ENCODE data around the gene PRRT3. TPM values are rescaled to one million over a fixed set of nuclear protein-coding genes. Genes with fewer than 3 reads are reported as not detected.

The PRRT3 gene
- total and polyA plus RNA-seq, 9 donors, result 0.75 to 2.5 (median 1.8) TPM

- no CpG with 5 or more reads among the region's 2 CpGs for WGBS (ENCODE audit: insufficient coverage)
- Histone ChIP-seq H3K4me3 (ENCODE audit: low read length) (no peak overlapping the region), H3K27ac (ENCODE audit: low read length) (no peak overlapping the region), H3K36me3 (ENCODE audit: control insufficient read depth, insufficient read depth, low read length) (peaks cover 38% of the 10 kb centered on the region), H3K9me3 (replicated peaks; ENCODE audit: control insufficient read depth, low read depth, low read length) (no peaks in the 10 kb centered on the region), H3K4me1 (ENCODE audit: control insufficient read depth, insufficient read depth, low read length) (peaks cover 9% of the 10 kb centered on the region), H3K27me3 (ENCODE audit: control insufficient read depth, insufficient read depth, low read length) (no peaks in the 10 kb centered on the region)
- DNase-seq, result no peak
Observed at GRCh38 chr3:9938966-9939365, 13.2 kb downstream of the PRRT3 start.

- H3K27me3 ChIP-seq (ENCODE audit: control insufficient read depth, insufficient read depth, low read length), result no peaks in the 10 kb centered on the region
- peaks cover 18% of the 10 kb centered on the region for H3K4me1 ChIP-seq (ENCODE audit: control insufficient read depth, insufficient read depth, low read length)
- no peak overlapping the region for H3K27ac ChIP-seq (ENCODE audit: low read length)
- H3K36me3 ChIP-seq (ENCODE audit: control insufficient read depth, insufficient read depth, low read length), result peaks cover 29% of the 10 kb centered on the region
- 91% methylated on average over 10 of the region's 13 CpGs for WGBS (ENCODE audit: insufficient coverage)
- DNase-seq, result no peak
- H3K9me3 ChIP-seq (replicated peaks; ENCODE audit: control insufficient read depth, low read depth, low read length), result no peaks in the 10 kb centered on the region
- H3K4me3 ChIP-seq (ENCODE audit: low read length), result no peak overlapping the region
Observed at GRCh38 chr3:9937486-9938238, 14.5 kb downstream of the PRRT3 start.

- Histone ChIP-seq H3K9me3 (replicated peaks; ENCODE audit: control insufficient read depth, low read depth, low read length) (no peaks in the 10 kb centered on the region), H3K36me3 (ENCODE audit: control insufficient read depth, insufficient read depth, low read length) (peaks cover 21% of the 10 kb centered on the region), H3K27me3 (ENCODE audit: control insufficient read depth, insufficient read depth, low read length) (no peaks in the 10 kb centered on the region), H3K4me1 (ENCODE audit: control insufficient read depth, insufficient read depth, low read length) (peaks cover 21% of the 10 kb centered on the region), H3K27ac (ENCODE audit: low read length) (no peak overlapping the region), H3K4me3 (ENCODE audit: low read length) (no peak overlapping the region)
- DNase-seq, result no peak
- 80% methylated on average over 1 of the region's 5 CpGs for WGBS (ENCODE audit: insufficient coverage)
Observed at GRCh38 chr3:9935966-9936510, 16.2 kb downstream of the PRRT3 start.

- no peaks in the 10 kb centered on the region for H3K9me3 ChIP-seq (replicated peaks; ENCODE audit: control insufficient read depth, low read depth, low read length)
- H3K4me3 ChIP-seq (ENCODE audit: low read length), result no peak overlapping the region
- peaks cover 21% of the 10 kb centered on the region for H3K4me1 ChIP-seq (ENCODE audit: control insufficient read depth, insufficient read depth, low read length)
- no peaks in the 10 kb centered on the region for H3K27me3 ChIP-seq (ENCODE audit: control insufficient read depth, insufficient read depth, low read length)
- 71% methylated on average over 4 of the region's 4 CpGs for WGBS (ENCODE audit: insufficient coverage)
- peaks cover 27% of the 10 kb centered on the region for H3K36me3 ChIP-seq (ENCODE audit: control insufficient read depth, insufficient read depth, low read length)
- H3K27ac ChIP-seq (ENCODE audit: low read length), result no peak overlapping the region
- no peak for DNase-seq
Observed at GRCh38 chr3:9934993-9935392, 17.2 kb downstream of the PRRT3 start.

- H3K27me3 ChIP-seq (ENCODE audit: control insufficient read depth, insufficient read depth, low read length), result no peaks in the 10 kb centered on the region
- peaks cover 21% of the 10 kb centered on the region for H3K4me1 ChIP-seq (ENCODE audit: control insufficient read depth, insufficient read depth, low read length)
- WGBS (ENCODE audit: insufficient coverage), result 8% methylated on average over 8 of the region's 11 CpGs
- H3K36me3 ChIP-seq (ENCODE audit: control insufficient read depth, insufficient read depth, low read length), result peaks cover 35% of the 10 kb centered on the region
- peak overlapping the region; percentile 93 for H3K27ac ChIP-seq (ENCODE audit: low read length)
- H3K9me3 ChIP-seq (replicated peaks; ENCODE audit: control insufficient read depth, low read depth, low read length), result no peaks in the 10 kb centered on the region
- peak overlapping the region; percentile 75 for H3K4me3 ChIP-seq (ENCODE audit: low read length)
- no peak for DNase-seq
Observed at GRCh38 chr3:9934235-9934621, 18.0 kb downstream of the PRRT3 start.

GRCh38 chr3:9933561-9934234, 18.5 kb downstream of the PRRT3 start, which contains the start of gene CRELD1:
Gene CRELD1, plus strand, starts transcription at chr3:9933834. Its CDS starts 605 bp downstream, at chr3:9934439.
- peak within 1 kb of the TSS; percentile 93 for H3K27ac ChIP-seq (ENCODE audit: low read length)
- H3K4me1 ChIP-seq (ENCODE audit: control insufficient read depth, insufficient read depth, low read length), result peaks cover 21% of the 10 kb centered on the region
- DNase-seq, result peak; percentile 97
- peaks cover 38% of the 10 kb centered on the region for H3K36me3 ChIP-seq (ENCODE audit: control insufficient read depth, insufficient read depth, low read length)
- WGBS (ENCODE audit: insufficient coverage), result under 1% methylated on average over 50 of the region's 50 CpGs
- no peaks in the 10 kb centered on the region for H3K27me3 ChIP-seq (ENCODE audit: control insufficient read depth, insufficient read depth, low read length)
- no peaks in the 10 kb centered on the region for H3K9me3 ChIP-seq (replicated peaks; ENCODE audit: control insufficient read depth, low read depth, low read length)
- peak within 1 kb of the TSS; percentile 75 for H3K4me3 ChIP-seq (ENCODE audit: low read length)

GRCh38 chr3:9932843-9933560, 19.2 kb downstream of the PRRT3 start:
- peaks cover 41% of the 10 kb centered on the region for H3K36me3 ChIP-seq (ENCODE audit: control insufficient read depth, insufficient read depth, low read length)
- under 1% methylated on average over 71 of the region's 77 CpGs for WGBS (ENCODE audit: insufficient coverage)

GRCh38 chr3:9932535-9932842, 19.7 kb downstream of the PRRT3 start:
- DNase-seq, result no peak
- Histone ChIP-seq H3K36me3 (ENCODE audit: control insufficient read depth, insufficient read depth, low read length) (peaks cover 38% of the 10 kb centered on the region), H3K27me3 (ENCODE audit: control insufficient read depth, insufficient read depth, low read length) (no peaks in the 10 kb centered on the region), H3K4me1 (ENCODE audit: control insufficient read depth, insufficient read depth, low read length) (peaks cover 21% of the 10 kb centered on the region), H3K9me3 (replicated peaks; ENCODE audit: control insufficient read depth, low read depth, low read length) (no peaks in the 10 kb centered on the region), H3K27ac (ENCODE audit: low read length) (peak overlapping the region; percentile 93), H3K4me3 (ENCODE audit: low read length) (peak overlapping the region; percentile 75)
- WGBS (ENCODE audit: insufficient coverage), result 0% methylated on average over 1 of the region's 13 CpGs

More at GRCh38 chr3:9932843-9933560, 19.2 kb downstream of the PRRT3 start:
- Histone ChIP-seq H3K9me3 (replicated peaks; ENCODE audit: control insufficient read depth, low read depth, low read length) (no peaks in the 10 kb centered on the region), H3K4me3 (ENCODE audit: low read length) (peak overlapping the region; percentile 75), H3K27ac (ENCODE audit: low read length) (peak overlapping the region; percentile 93), H3K27me3 (ENCODE audit: control insufficient read depth, insufficient read depth, low read length) (no peaks in the 10 kb centered on the region), H3K4me1 (ENCODE audit: control insufficient read depth, insufficient read depth, low read length) (peaks cover 21% of the 10 kb centered on the region)
- peak; percentile 86 for DNase-seq

- peaks cover 21% of the 10 kb centered on the region for H3K4me1 ChIP-seq (ENCODE audit: control insufficient read depth, insufficient read depth, low read length)
- H3K9me3 ChIP-seq (replicated peaks; ENCODE audit: control insufficient read depth, low read depth, low read length), result no peaks in the 10 kb centered on the region
- H3K27me3 ChIP-seq (ENCODE audit: control insufficient read depth, insufficient read depth, low read length), result no peaks in the 10 kb centered on the region
- DNase-seq, result no peak
- H3K4me3 ChIP-seq (ENCODE audit: low read length), result no peak overlapping the region
- H3K27ac ChIP-seq (ENCODE audit: low read length), result no peak overlapping the region
- H3K36me3 ChIP-seq (ENCODE audit: control insufficient read depth, insufficient read depth, low read length), result peaks cover 30% of the 10 kb centered on the region
- WGBS (ENCODE audit: insufficient coverage), result 100% methylated on average over 2 of the region's 4 CpGs
Observed at GRCh38 chr3:9930804-9931418, 21.3 kb downstream of the PRRT3 start.

All from muscle of leg (tissue), 11 donors.